Gastrocnemius medialis (tissue), 4 donors: ENCODE results near the gene SELENOS. TPM values are rescaled to one million over a fixed set of nuclear protein-coding genes. Genes with fewer than 3 reads are reported as not detected.

Source experiments
- ATAC-seq, 2 donors: fragments of 150-250 bp; one replicate each; pipeline ENCODE4 v1.9.1; 2016
- DNase-seq, 2 donors: peaks; one replicate each; pipeline ENCODE4 v3.0.0-alpha.2; 2019
- H3K27ac ChIP-seq, 4 donors: fragments of 200-600 bp; sonication (generic); 1 replicate in 1 of 4; 2 replicates in 3 of 4; pipeline ENCODE4 v1.5.1; 2016 to 2018; ENCODE audit warnings: mild to moderate bottlenecking in 2 of 4, moderate library complexity in 1 of 4
- H3K27me3 ChIP-seq, 3 donors: fragments of 200-600 bp; sonication (generic) in 2 of 3; 1 replicate in 1 of 3; 2 replicates in 2 of 3; pipeline versions ENCODE4 v1.5.1 to v1.6.0; 2016 to 2019; ENCODE audit warnings: mild to moderate bottlenecking in 1 of 3, moderate library complexity in 1 of 3
- H3K36me3 ChIP-seq, 2 donors: fragments of 200-600 bp; sonication (generic) in 1 of 2; one replicate each; pipeline ENCODE4 v1.5.1; 2017 to 2018
- H3K4me1 ChIP-seq, 2 donors: fragments of 200-600 bp; sonication (generic) in 1 of 2; one replicate each; pipeline ENCODE4 v1.5.1; 2016 to 2017; ENCODE audit warnings: mild to moderate bottlenecking in 2 of 2
- H3K4me3 ChIP-seq, 4 donors: fragments of 200-600 bp; sonication (generic) in 3 of 4; 1 replicate in 1 of 4; 2 replicates in 3 of 4; pipeline ENCODE4 v1.5.1; 2016 to 2019; ENCODE audit warnings: mild to moderate bottlenecking in 2 of 4
- H3K9me3 ChIP-seq, 3 donors: fragments of 200-600 bp; sonication (generic) in 2 of 3; 1 replicate in 1 of 3; 2 replicates in 2 of 3; pipeline ENCODE4 v1.5.1; 2016 to 2019
- POLR2A ChIP-seq, 2 donors: fragments of 450-650 bp; IDR thresholded peaks; one replicate each; pipeline ENCODE4 v1.6.1; 2017; ENCODE audit warnings: antibody characterized with exemption in 2 of 2, mild to moderate bottlenecking in 2 of 2, moderate library complexity in 2 of 2
- in situ Hi-C, 4 donors: fragments of 200-750 bp; cut with MboI; loops; one replicate each; pipeline versions ENCODE4 v1.15.0 to v1.8.0; 2017; ENCODE audit warnings: low sequenced_read_pairs in 4 of 4
- intact Hi-C: fragments of 100-400 bp; cut with DNase I; formaldehyde crosslinking; loops from one replicate; pipeline ENCODE4 v1.15.1; 2023; ENCODE audit warnings: low total_unique reads
- total RNA-seq, 4 donors: library from RNA; depleted of rRNA; stranded (reverse); fragments of >200 nt; gene quantifications; one replicate each; pipeline versions ENCODE4 v1.1.0 to v1.2.3, GENCODE V29; 2016
- TF ChIP-seq, protein P1 (sequence below), 5 experiments: fragments of 450-650 bp in 3 of 5; fragments of 200-600 bp in 2 of 5; sonication (generic) in 2 of 5; IDR thresholded peaks in 4 of 5; conservative IDR thresholded peaks in 1 of 5; 1 replicate in 4 of 5; 2 replicates in 1 of 5; pipeline ENCODE4 v1.5.1; 2016 to 2019; ENCODE audit warnings: antibody characterized with exemption in 5 of 5, mild to moderate bottlenecking in 3 of 5, moderate library complexity in 3 of 5

SELENOS gene
- total RNA-seq, 4 donors from 2014 or later = 74.9 to 106 (median 89.1) TPM

DNA sequence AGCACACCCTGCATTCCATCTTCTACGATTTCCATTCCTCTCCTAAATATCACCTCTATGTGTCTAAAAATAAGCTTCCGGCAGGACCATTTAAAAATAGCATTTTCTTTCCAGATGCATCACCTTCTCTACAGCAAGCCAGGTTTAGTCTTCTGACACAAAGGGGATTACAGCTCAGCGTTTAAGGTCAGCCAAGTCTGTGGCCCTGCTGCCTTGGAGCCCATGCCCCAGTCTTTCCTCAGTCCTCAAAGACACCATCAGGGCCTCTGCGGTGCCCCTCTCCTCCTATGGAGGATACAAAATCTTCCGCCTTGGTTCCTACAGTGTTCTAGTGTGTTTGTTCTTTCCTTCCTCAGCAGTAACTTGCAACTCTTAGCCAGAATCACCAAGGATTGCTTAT, 3.8 kb downstream of the SELENOS start:
- H3K27ac ChIP-seq = peak overlapping the region; percentile 53 to 97 (median 73)
- in situ Hi-C loops = loop anchor here in 3 of 4 donors (25.0 kb wide), 3 partner anchors 361 to 661 kb away; partner anchors contain the start of genes ASB7 (in 2 of the 3), LINS1 (in 2 of the 3) and LRRK1 (in 2 of the 3)
- DNase-seq = peak in 1 of 2 donors; percentile 52

DNA sequence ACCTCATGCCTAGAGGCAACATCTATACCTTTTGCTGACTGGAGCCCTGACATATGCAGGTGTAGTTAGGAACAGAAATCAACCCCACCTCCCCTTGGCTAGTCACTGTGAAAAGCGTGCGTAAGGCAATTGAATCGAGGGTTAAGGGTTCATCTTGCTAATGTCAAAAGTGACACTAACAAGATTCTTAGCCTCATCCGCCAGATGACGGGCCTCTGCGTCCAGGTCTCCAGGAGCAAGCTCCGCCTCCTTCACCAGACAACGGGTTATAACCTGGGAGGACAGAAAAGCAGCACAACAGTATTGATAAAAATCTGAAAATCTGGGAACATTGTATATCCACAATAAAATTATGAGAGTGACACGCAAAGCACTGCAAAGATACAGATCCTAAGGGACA, 4.7 kb downstream of the SELENOS start:
- Histone ChIP-seq H3K4me3 (no peak overlapping the region), H3K27ac (no peak overlapping the region), H3K9me3 (no peaks in the 10 kb centered on the region), H3K36me3 (peaks cover 2 to 65% of the 10 kb centered on the region in 2 donors), H3K4me1 (peaks cover 28 to 46% of the 10 kb centered on the region in 2 donors), H3K27me3 (no peaks in the 10 kb centered on the region)
- ATAC-seq (no peak), DNase-seq (no peak)
- no peak for TF ChIP-seq POLR2A (IDR thresholded peaks at IDR 0.05)
- TF ChIP-seq, protein P1, sequence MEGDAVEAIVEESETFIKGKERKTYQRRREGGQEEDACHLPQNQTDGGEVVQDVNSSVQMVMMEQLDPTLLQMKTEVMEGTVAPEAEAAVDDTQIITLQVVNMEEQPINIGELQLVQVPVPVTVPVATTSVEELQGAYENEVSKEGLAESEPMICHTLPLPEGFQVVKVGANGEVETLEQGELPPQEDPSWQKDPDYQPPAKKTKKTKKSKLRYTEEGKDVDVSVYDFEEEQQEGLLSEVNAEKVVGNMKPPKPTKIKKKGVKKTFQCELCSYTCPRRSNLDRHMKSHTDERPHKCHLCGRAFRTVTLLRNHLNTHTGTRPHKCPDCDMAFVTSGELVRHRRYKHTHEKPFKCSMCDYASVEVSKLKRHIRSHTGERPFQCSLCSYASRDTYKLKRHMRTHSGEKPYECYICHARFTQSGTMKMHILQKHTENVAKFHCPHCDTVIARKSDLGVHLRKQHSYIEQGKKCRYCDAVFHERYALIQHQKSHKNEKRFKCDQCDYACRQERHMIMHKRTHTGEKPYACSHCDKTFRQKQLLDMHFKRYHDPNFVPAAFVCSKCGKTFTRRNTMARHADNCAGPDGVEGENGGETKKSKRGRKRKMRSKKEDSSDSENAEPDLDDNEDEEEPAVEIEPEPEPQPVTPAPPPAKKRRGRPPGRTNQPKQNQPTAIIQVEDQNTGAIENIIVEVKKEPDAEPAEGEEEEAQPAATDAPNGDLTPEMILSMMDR (IDR thresholded peaks at IDR 0.05 in 4 of 5, conservative IDR thresholded peaks at IDR 0.05 in 1 of 5) = no peak
- intact Hi-C loops (no loop called here), in situ Hi-C loops (loop anchor here in 3 of 4 donors (25.0 kb wide), 3 partner anchors 360 to 660 kb away; partner anchors contain the start of genes ASB7 (in 2 of the 3), LINS1 (in 2 of the 3) and LRRK1 (in 2 of the 3))

More for the DNA sequence above, 3.8 kb downstream of the SELENOS start:
- intact Hi-C loops = no loop called here
- Histone ChIP-seq H3K9me3 (no peaks in the 10 kb centered on the region), H3K36me3 (peaks cover 2 to 65% of the 10 kb centered on the region in 2 donors), H3K4me3 (no peak overlapping the region), H3K4me1 (peaks cover 33 to 53% of the 10 kb centered on the region in 2 donors), H3K27me3 (no peaks in the 10 kb centered on the region)
- peak; percentile 38 to 43 for ATAC-seq
- TF ChIP-seq, protein P1 (IDR thresholded peaks at IDR 0.05 in 4 of 5, conservative IDR thresholded peaks at IDR 0.05 in 1 of 5) = no peak
- no peak for TF ChIP-seq POLR2A (IDR thresholded peaks at IDR 0.05)

DNA sequence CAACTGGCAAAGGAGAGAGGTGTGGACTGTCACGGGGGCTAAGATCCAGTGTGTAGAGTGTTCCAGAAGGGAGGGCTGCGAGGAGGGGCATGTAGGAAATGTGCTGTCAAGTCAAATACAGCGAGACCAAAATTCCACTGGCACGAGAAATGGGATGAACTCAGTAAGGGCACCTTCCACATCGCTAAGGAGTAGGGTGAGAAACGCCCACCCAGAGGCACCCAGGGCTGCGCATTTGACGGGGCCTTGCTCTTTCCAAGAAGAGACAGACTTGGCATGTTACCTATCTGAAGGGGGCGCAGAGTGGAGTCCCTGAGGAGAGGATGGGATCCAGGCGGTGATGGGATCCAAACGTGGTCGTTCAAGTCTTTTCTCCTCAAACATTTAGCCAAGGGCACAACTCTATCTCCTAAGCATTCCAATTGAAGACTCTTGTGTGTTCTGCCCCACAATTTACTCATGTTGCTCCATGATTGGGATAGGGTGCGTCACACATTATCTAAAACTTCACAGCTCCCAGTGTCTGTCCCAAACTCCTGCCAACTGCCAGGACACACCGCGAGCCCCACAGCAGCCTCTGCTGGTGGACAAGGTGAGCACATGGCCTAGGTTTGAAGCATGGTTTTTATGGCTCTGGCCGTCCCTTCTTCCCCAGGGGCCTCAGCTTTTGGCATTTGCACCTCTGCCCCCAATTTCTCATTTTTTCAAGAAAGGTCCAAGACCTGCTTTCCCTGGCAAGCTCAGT, 7.6 kb downstream of the SELENOS start:
- ATAC-seq = no peak
- intact Hi-C loops (no loop called here), in situ Hi-C loops (loop anchor here (10.0 to 25.0 kb wide), 4 partner anchors 357 to 657 kb away; partner anchors contain the start of genes ASB7 (in 2 of the 4), LINS1 (in 2 of the 4) and LRRK1 (in 2 of the 4))
- no peaks in the 10 kb centered on the region for H3K9me3 ChIP-seq
- peaks cover 17 to 43% of the 10 kb centered on the region in 2 donors for H3K4me1 ChIP-seq
- no peak for DNase-seq
- H3K27me3 ChIP-seq = no peaks in the 10 kb centered on the region
- no peak overlapping the region for H3K4me3 ChIP-seq
- H3K36me3 ChIP-seq = peaks cover 1 to 52% of the 10 kb centered on the region in 2 donors
- TF ChIP-seq, protein P1 (IDR thresholded peaks at IDR 0.05 in 4 of 5, conservative IDR thresholded peaks at IDR 0.05 in 1 of 5) = peak in 2 of 5 experiments; percentile 10 to 16
- no peak for TF ChIP-seq POLR2A (IDR thresholded peaks at IDR 0.05)
- no peak overlapping the region for H3K27ac ChIP-seq

DNA sequence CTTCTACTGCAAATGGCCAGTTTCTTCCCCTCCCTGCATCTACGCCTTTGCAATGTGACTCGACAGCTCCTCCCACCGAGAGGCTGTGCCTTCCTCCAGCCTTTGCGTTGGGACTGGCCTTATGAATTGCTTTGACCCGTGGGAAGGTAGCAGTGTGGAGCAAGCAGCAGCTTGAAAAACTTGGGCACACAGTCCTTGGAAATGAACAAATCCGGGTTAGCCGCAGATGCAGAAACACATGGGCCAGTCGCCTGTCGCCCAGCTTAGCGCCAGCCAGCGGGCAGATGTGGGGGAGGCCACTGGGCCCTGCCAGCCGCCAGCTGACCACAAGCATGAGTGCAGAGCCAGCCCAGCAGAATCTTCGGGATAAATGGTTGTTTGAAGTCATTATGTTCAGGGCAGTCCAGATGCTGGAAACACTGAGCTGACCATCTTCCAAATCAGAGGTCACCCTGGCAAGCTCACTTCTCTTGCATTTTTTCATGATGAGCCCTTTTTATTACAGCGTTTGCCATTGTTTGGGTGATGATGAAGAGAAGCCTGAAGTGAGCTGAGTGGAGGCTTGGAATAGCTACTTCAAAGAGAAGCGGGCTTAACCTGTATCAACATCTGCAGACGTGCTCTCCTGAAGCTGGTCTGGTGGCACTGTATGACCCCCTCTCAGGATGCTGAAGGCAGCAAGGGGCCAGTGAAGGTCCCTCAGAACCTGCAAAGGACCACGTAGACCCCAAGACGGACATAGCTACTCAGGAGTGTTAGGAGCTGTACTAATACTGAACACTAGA, 9.8 kb downstream of the SELENOS start:
- intact Hi-C loops = no loop called here
- TF ChIP-seq, protein P1 (IDR thresholded peaks at IDR 0.05 in 4 of 5, conservative IDR thresholded peaks at IDR 0.05 in 1 of 5) = no peak
- TF ChIP-seq POLR2A (IDR thresholded peaks at IDR 0.05) = no peak
- ATAC-seq = peak; percentile 61 to 63
- in situ Hi-C loops = loop anchor here (10.0 to 25.0 kb wide), 4 partner anchors 355 to 655 kb away; partner anchors contain the start of genes ASB7 (in 2 of the 4), LINS1 (in 2 of the 4) and LRRK1 (in 2 of the 4)
- peaks cover 2 to 24% of the 10 kb centered on the region in 2 donors for H3K4me1 ChIP-seq
- peak in 1 of 2 donors; percentile 64 for DNase-seq
- H3K4me3 ChIP-seq = peak overlapping the region in 1 of 4 donors; percentile 17
- H3K27ac ChIP-seq = peak overlapping the region; percentile 37 to 57 (median 52)
- no peaks in the 10 kb centered on the region for H3K27me3 ChIP-seq
- H3K36me3 ChIP-seq = peaks cover 0 to 31% of the 10 kb centered on the region in 2 donors
- H3K9me3 ChIP-seq = no peaks in the 10 kb centered on the region
